Measurements from ENCODE around the gene PRSS36. TPM values are rescaled to one million over a fixed set of nuclear protein-coding genes. Genes with fewer than 3 reads are reported as not detected.

PRSS36 gene
- total RNA-seq, 2 donors from 2014 or later, result 4.3 to 4.7 TPM

DNA sequence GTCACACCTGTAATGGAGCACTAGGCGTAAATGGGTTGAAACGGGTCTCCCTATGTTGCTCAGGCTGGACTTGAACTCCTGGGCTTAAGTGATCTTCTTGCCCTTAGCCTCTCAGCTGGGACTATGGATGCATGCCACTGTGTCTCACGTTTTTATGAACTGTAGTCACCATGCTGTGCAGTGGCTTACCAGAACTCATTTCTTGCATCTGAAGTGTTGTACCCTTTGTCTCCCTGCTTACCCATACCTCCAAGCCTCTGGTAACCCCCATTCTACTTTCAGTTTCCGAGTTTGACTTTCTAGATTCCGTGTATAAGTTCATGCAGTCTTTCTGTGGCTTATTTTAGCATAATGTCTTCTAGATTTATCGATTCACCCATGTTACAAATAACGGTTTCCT is 45.0 kb upstream of the PRSS36 start:
- Histone ChIP-seq H3K27ac (no peak overlapping the region), H3K27me3 (replicated peaks; ENCODE audit: insufficient read depth) (no peaks in the 10 kb centered on the region), H3K36me3 (peaks cover 18 to 32% of the 10 kb centered on the region in 2 donors), H3K9me3 (no peaks in the 10 kb centered on the region), H3K4me3 (no peak overlapping the region), H3K4me1 (replicated peaks) (no peaks in the 10 kb centered on the region)
- no peak for TF ChIP-seq POLR2AphosphoS5 (IDR thresholded peaks at IDR 0.05)
- TF ChIP-seq CTCF (IDR thresholded peaks at IDR 0.05), result no peak
- no peak for TF ChIP-seq POLR2A (IDR thresholded peaks at IDR 0.05)
- DNase-seq (ENCODE audit: low spot score), result no peak
- WGBS, result 88% methylated on average over 7 of the region's 7 CpGs
- intact Hi-C loops (cut with DNase I), result no loop called here

DNA sequence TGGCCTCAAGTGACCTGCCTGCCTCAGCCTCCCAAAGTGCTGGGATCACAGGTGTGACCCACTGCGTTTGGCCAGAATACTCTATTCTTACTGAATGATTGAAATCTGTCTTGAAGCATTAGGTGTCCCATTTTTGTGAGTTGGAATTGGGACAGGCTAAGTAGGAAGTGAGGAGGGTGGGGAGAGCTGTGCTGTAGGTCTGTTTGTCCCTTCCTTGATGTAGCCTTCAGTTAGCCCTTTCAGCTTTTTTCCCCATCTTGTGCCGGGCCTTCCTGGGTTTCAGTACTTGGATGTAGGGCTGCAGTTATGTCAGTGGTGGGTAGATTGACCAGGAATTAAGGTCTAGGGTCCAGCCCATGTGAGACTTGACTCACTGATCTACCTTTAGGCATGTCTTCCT is 44.0 kb upstream of the PRSS36 start:
- no peak for TF ChIP-seq CTCF (IDR thresholded peaks at IDR 0.05)
- no peak for TF ChIP-seq POLR2AphosphoS5 (IDR thresholded peaks at IDR 0.05)
- TF ChIP-seq POLR2A (IDR thresholded peaks at IDR 0.05), result no peak
- H3K27me3 ChIP-seq (replicated peaks; ENCODE audit: insufficient read depth), result no peaks in the 10 kb centered on the region
- no peak for DNase-seq (ENCODE audit: low spot score)
- intact Hi-C loops (cut with DNase I), result no loop called here
- H3K4me1 ChIP-seq (replicated peaks), result no peaks in the 10 kb centered on the region
- H3K9me3 ChIP-seq, result no peaks in the 10 kb centered on the region
- no peak overlapping the region for H3K27ac ChIP-seq
- peaks cover 28 to 41% of the 10 kb centered on the region in 2 donors for H3K36me3 ChIP-seq
- WGBS, result 91% methylated on average over 2 of the region's 2 CpGs
- no peak overlapping the region for H3K4me3 ChIP-seq

DNA sequence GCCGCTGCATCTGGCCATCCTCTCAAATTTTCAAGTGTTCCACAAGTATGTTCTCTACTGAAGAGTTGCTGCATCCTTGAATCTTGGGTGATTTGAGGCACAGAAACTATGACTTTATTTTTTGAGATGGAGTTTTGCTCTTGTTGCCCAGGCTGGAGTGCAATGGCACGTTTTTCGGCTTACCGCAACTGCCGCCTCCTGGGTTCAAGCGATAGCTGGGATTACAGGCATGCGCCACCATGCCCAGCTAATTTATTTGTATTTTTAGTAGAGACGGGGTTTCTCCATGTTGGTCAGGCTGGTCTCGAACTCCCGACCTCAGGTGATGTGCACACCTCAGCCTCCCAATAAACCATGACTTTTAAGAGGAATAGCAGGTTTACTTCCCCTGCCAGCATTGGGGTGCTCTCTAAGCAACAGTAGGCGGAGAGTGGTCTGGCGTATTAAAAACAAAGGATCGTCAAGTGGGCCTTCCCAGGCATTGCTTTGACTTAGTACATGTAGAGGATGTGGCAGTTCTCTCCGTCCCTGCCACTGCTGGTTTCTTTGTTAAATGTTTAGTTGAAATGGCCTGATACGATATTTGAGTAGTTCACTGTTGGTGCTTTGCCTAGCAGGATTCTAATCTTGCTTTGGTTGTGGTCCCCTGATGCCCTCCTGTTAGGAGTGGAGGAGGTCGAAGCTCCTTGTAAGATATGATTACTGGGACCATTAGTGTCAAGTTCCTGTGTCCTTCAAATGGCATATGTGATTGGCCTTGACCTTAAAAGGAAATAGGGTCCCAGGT is 43.2 kb upstream of the PRSS36 start:
- Histone ChIP-seq H3K4me3 (no peak overlapping the region), H3K36me3 (peaks cover 30 to 46% of the 10 kb centered on the region in 2 donors), H3K27ac (no peak overlapping the region), H3K9me3 (no peaks in the 10 kb centered on the region), H3K27me3 (replicated peaks; ENCODE audit: insufficient read depth) (no peaks in the 10 kb centered on the region), H3K4me1 (replicated peaks) (no peaks in the 10 kb centered on the region)
- no peak for DNase-seq (ENCODE audit: low spot score)
- WGBS, result 94% methylated on average over 16 of the region's 16 CpGs
- no peak for TF ChIP-seq POLR2AphosphoS5 (IDR thresholded peaks at IDR 0.05)
- intact Hi-C loops (cut with DNase I), result no loop called here

DNA sequence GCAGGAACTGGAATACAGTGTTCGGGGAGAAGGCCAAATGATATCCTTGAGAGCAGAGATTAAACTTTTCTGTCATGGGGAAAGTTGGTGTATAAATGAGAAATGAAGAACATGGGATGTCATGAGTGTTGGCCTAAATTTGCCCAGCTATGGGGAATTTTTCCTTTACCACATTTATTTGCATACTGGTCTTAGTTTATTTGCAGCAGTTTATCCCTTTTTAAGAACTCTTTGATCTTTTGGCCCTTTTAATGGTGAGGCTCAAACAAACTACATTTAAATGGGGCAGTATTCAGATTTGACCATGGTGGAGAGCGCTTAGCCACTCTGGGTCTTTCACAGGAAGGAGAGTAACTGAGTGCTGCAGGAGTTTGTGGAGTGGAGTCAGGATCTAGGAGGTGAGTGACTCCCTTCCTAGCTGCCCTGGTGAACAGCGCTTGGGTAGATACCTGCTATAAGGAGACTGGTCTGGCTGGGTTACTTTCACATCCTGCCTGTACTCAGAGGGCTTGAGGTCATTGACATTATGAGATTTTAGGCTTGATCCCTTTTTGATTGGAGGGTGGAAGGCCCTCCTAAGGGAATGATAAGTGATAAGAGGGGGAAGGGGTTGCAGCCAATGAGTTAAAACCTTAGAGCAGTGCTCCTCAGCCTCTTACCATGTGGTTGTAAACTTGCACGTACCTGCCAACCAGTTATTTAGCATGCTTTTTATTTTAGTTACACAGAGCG is 42.0 kb upstream of the PRSS36 start:
- Histone ChIP-seq H3K4me1 (replicated peaks) (no peaks in the 10 kb centered on the region), H3K27me3 (replicated peaks; ENCODE audit: insufficient read depth) (no peaks in the 10 kb centered on the region), H3K9me3 (no peaks in the 10 kb centered on the region), H3K36me3 (peaks cover 32 to 52% of the 10 kb centered on the region in 2 donors), H3K27ac (no peak overlapping the region), H3K4me3 (no peak overlapping the region)
- intact Hi-C loops (cut with DNase I), result no loop called here
- DNase-seq (ENCODE audit: low spot score), result no peak
- 83% methylated on average over 5 of the region's 5 CpGs for whole genome bisulfite sequencing
- no peak for TF ChIP-seq POLR2AphosphoS5 (IDR thresholded peaks at IDR 0.05)
- TF ChIP-seq CTCF (IDR thresholded peaks at IDR 0.05), result no peak
- no peak for TF ChIP-seq POLR2A (IDR thresholded peaks at IDR 0.05)

GRCh38 chr16:31190818-31191444 is 41.1 kb upstream of the PRSS36 start:
- TF ChIP-seq CTCF (IDR thresholded peaks at IDR 0.05) (no peak), POLR2A (IDR thresholded peaks at IDR 0.05) (no peak), POLR2AphosphoS5 (IDR thresholded peaks at IDR 0.05) (no peak)
- 93% methylated on average over 17 of the region's 17 CpGs for WGBS
- Histone ChIP-seq H3K9me3 (no peaks in the 10 kb centered on the region), H3K4me3 (no peak overlapping the region), H3K4me1 (replicated peaks) (no peaks in the 10 kb centered on the region), H3K36me3 (peaks cover 35 to 60% of the 10 kb centered on the region in 2 donors), H3K27ac (no peak overlapping the region), H3K27me3 (replicated peaks; ENCODE audit: insufficient read depth) (no peaks in the 10 kb centered on the region)
- no peak for DNase-seq (ENCODE audit: low spot score)
- intact Hi-C loops (cut with DNase I), result no loop called here

Measured in prostate gland (tissue), 2 donors.